Raji (cell line): ENCODE results near the gene SSTR3.

Experiments used
- POLR2A ChIP-seq: IDR thresholded peaks from 2 replicates; pipeline ENCODE4 v1.6.1; 2011; ENCODE audit warnings: low read depth, low read length, control low read depth; ENCODE audit not compliant: insufficient read depth

SSTR3 gene

DNA sequence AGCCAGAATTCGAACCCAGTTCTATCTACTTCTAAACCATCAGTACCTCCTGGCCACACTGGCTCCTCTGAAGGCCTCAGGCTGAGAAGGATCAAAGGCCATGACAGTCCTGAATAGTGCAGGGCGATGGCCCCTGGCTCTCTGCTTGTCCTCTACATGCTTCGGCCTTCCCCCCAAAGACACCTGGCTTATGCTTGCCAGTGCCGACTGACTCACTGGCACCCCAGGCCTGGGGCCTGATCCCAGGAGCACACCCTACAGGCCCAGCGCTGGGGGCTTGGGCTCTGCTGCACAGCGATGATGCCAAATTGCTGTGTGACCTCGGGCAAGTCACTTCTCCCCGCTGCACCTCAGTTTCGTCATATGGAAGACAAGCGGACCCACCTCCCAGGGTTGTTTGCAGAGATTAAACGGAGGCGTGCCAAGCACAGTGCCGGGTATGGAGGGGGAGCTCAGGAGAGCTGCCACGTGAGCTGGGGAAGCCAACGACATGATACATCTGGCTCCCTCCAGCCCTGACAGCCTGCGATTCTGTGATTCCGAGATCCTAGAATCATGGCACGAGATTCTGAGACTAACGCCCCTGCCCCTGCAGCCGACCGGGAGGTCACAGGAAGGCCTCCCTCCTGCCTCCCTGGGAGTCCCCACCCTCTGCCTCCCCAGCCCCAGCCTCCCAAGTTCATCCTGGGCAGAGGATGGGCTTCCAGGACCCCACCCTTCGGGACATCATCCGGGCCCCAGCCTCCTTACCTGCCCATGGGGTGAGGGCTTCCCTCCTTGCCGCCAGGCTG is 1.0 kb downstream of the SSTR3 start:
- TF ChIP-seq POLR2A: no peak

DNA sequence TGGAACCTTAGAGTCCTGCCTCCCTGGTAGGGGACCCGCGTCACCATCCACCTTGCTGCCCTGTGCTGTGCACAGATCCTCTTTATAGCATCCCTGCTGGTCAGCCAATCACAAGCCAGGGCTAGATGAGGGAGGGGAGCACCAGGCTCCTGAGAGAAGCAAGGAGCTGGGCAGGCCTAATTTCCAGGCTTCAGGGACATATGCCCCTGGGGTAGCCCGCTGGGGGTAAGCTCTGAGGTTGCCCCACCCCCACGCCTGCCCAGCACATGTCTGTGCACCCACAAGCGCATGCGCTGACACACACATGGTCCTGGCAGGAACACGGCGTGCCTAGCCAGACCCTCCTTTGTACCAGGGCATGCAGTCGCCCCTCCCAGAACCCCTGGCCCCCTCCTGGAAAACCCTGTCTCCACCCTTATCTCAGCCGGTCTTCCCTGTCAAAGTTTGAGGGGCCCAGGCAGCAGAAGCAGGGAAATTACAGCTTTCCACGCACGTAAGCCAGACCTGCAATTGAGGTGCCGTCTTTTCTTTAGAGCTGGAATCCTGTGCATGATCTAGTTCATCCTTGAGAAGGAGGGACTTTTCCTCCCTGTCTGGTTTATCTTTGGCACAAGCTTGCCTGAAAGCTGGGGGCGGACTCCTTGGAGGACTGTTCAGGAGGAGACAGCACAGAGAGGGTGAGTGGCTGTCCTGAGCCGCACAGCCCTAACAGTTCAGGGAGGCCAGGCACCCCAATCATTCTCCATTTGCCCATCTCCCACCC is 2.1 kb downstream of the SSTR3 start:
- TF ChIP-seq POLR2A: no peak

DNA sequence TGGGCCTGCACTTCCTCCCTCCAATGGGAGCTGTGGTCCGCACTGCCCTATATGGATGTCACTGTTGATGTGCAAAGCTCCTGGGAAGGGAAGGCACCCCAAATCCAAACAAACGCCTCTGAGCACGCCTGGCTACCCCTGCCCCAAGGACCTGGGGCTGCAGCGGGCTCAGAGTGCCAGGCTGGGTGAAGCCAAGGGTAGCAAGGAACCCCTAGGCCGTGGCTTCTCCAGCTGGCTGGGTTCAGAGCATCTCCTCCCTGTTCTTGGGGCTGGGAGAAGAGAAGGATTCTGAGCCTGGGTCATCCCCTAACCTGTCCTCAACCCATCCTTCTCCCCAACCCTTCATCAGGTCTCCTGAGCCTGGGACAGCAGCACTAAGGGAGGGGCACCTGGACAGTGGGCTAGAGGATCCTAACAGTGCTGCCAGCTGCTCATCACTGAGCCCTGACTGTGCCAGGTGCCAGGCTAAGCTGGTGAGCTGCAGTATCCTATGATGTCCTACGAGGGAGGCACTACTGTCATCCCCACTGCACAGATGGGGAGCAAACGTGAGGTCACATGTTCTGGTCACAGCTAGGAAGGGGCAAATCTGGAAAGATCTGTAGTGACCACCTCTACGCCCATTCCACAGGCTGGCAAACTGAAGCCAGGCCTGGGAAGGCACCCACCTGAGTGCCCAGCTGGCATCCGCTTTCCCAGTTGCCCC is 3.0 kb downstream of the SSTR3 start:
- no peak for TF ChIP-seq POLR2A

DNA sequence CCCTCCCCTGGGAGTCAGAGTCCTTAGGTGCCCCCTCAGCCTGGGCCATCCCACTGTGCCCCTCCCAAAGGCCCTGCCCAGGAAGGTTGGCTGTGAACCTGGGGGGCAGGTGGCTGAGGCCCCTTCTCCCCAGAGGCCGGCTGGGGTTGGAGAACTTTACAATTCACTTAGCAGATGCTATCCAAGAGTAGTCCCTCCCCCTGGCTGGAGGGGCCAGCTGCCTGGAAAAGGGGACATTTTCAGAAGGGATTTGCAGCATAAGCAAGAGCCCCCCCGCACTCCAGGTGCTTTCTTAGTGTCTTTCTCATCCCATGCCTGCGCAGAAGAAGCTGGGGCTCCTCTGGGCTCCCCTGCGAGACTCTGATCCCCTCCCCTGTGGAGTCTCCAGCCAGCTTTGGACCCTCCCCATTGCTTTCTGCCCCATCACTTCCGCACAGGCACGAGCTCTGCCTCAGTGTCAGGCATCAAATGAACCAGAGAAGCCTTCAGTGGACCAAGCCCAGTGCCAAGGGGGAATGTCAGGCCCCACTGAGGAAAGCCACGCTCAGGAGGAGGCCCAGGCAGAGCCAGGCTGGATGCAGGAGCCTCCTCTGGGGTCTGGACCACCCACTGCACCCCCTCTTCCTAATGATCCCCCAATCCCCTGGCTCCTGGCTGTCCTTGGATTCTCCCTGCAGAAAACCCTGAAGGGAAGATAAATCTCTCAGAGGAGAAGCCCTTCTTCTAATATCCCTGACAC is 3.7 kb downstream of the SSTR3 start:
- TF ChIP-seq POLR2A: no peak

DNA sequence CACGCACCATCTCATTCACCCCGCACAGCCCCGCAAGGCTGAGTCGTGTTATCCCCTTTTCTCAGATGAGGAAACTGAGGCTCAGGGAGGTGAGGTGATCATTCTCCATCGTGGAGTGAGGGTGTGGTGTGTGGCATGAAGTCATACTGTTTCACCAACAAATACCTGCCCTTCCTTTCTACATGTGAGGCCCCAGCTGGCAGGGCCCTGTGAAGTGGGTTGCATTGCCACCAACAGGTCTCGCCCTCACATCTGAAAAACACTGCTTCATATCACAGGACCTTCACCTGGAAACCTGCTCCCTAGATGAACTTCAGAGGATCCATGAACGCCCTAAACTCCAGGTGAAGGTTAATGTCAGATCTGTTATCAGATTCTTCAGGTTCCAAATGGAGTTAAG is 4.3 kb downstream of the SSTR3 start:
- no peak for TF ChIP-seq POLR2A

DNA sequence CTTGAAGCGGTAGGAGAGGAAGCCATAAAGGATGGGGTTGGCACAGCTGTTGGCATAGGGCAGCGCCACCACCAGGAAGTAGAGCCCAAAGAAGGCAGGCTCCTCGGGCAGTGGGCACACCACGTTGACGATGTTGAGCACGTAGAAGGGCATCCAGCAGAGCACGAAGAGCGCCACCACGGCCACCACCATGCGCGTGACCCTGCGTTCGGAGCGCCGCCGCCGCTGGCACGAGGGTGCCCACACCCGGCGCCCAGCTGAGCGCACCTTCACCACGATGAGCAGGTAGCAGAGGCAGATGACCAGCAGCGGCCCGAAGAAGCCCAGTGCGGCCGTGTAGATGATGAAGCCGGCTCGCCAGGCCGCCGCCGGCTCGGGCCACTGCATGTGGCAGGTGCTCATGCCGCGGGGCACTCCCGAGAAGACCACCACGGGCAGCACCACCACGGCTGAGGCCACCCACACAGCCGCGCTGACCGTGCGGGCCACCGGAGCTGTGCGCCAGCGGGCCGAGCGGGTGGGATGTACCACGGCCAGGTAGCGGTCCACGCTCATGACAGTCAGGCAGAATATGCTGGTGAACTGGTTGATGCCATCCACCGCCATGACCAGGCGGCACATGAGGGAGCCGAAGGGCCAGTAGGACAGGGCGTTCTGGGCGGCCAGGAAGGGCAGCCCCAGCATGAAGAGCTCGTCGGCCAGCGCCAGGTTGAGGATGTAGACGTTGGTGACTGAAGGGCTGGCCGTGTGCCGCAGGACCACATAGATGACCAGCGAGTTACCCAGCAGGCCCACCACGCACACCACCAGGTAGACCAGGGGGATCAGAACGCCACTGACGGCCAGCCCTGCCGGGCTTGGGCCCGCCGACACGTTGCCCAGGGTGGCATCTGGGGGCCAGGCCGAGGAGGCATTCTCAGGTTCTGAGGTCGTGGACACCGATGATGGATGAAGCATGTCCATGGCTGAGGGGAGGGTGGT is 5.1 kb downstream of the SSTR3 start:
- no peak for TF ChIP-seq POLR2A

DNA sequence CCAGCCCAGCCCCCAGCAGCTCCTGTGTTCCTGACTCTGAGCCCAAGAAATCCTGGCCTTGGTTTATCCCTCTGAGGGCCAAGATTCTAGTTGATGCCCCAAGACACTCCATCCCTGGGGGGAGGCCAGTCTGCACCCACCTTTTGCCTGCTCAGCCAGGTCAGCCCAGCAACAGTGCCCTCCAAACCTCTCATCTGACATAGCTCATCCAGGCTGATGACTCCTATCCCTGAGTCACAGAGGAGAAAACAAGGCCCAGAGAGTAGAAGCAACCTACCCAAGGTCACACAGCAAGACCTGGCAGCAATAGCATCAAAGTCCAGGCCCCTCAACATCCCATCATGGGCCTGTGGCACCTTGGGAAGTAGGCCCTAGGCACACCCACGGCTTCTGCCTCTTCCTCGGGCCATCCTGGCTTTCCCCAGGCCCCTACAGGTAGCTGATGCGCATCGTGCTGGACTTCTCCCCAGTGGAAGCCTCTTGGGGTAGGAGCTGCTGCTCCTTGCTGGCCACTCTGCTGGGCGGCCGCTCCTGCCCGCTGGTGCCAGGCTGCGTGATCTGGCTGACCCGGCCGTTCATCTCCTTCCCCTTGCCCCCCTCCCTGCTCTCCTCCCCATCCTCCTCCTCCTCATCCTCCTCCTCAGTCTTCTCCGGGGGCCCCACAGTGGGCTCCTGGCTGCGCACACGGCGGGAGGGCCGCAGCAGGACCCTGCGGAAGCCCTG is 6.0 kb downstream of the SSTR3 start:
- no peak for TF ChIP-seq POLR2A

DNA sequence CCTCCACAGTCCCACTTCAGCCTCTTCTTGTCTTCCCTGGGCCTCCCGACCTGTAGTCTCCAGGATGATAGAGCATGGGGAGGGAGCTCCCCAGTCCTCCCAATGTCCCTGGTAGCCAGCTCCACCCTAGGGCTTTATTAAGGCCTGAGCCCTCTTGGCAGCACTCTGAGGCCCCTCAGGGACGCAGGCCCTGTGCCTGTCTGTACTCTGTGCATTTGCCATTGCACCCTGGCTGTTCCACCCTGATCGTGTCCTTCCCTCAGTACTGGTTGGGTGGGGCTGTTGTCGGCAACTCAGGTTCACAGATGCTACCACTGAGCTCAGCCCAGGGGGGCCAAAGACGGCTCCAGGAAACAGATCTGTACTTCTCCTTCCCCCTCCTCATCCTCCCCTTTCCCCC is 7.2 kb downstream of the SSTR3 start:
- TF ChIP-seq POLR2A: no peak

DNA sequence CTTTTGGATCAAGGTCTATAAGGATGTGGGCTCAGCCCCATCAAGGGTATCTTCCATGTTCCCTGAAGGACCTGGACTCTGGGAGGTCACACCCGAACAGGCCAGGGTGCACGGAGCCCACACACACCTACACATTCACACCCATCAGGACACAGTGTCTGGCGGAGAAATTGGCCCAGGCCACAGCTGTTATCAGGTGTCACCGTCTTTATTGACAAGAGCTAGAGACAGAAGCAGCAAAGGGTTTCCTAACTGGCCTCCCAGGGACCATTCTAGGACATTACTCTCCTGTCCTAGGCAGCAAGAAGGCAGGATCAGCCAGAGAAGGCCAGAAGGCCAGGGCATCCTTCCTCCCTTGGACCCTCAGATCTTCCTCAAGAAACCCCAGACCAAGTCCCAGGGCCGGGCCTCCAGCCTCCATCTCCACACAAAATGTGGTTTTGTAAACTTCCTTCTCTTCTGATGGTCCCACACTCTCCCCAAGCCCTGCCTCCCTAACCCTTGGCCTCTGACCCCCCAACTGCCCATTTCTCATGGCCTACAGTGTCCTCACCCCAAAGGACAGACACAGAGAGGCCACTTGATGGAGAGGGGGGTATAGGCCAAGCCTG is 8.1 kb downstream of the SSTR3 start:
- TF ChIP-seq POLR2A: no peak

DNA sequence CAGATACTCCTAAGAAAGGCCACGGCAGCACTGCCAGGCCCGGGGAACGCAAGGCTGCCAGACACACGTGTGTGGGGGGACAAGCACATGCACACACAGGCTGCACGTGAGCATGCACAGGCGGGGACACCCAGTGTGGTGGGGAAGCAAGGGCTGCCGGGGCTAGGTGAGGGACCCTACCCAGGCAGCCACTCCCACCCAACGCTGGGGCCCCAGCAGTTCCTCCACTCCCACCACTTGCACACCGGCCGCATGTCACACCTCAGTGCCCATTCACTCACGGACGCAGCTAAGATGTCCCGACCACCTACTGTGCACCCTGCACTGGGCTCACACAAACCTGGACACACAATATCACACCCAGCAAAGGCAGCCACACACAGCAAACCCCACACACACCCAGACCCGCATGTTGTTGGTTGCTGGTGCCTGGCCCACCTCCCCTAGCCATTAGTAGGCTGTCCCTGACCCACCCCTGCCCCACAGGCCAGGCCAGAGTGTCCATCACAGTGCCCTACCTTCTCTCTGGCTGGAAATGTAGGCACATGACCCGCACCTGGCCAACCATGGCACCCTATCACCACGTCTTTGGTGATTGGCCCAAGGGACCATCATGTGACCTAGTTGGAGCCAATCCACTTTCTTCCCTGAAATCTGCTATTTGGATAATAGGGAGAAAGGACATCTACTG is 8.8 kb downstream of the SSTR3 start:
- TF ChIP-seq POLR2A: no peak

DNA sequence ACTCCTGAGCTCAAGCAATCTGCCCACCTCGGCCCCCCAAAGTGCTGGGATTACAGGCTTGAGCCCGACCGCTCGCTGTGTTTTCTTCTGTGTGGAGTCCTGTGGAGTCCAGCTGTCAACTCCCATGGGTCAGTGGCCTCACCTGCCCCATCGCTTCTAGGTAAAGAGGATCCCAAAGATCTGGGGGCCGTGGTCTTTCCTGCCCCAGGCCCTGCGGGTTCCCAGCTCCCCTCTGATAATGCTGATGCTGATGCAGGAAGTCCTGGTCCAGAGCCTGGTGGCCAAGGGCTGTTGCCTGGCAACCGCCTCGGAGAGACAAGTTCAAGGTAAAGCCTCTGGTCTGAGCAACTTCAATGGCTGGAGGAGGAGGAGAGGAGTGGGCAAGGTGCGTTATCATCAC is 9.6 kb downstream of the SSTR3 start:
- TF ChIP-seq POLR2A: no peak

DNA sequence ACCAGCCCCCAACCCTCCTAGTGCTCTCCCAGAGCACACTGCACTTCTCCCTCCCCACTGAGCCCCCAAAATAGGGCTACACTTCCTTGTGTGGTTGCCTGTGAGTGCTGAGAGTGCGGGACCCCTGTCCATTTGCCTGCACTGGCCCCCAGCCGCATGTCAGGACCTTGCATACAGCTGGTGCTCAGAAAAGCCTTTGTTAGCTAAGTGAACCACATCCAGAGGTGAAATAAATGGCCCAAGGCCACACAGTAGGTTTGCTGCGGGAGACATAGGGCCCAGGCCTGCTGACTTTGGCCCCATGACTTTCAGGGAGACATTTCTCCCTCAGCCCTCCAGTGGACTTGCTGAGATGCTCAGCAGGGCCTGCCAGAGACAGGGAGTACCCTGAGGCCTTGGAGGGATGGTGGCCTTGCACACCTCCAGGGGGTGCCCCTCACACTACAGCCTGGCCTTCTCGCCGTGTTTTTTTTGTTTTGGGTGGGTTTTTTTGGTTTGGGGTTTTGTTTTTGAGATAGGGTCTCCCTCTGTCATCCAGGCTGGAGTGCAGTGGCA is 10.2 kb downstream of the SSTR3 start:
- TF ChIP-seq POLR2A: no peak
